HEK293T (cell line): ENCODE measurements around the gene KIAA1217.

Source experiments
- ARNT ChIP-seq: fragments of 450-650 bp; IDR thresholded peaks from 2 replicates; pipeline ENCODE4 v1.6.1; 2017; ENCODE audit warnings: mild to moderate bottlenecking
- CTBP1 ChIP-seq: fragments of 450-650 bp; IDR thresholded peaks from 2 replicates; pipeline ENCODE4 v1.6.1; 2016; ENCODE audit warnings: borderline replicate concordance
- ELF4 ChIP-seq: fragments of 450-650 bp; IDR thresholded peaks from 2 replicates; pipeline ENCODE4 v1.6.1; 2017; ENCODE audit warnings: antibody characterized with exemption
- FOXA1 ChIP-seq: fragments of 450-650 bp; IDR thresholded peaks from 2 replicates; pipeline ENCODE4 v1.6.1; 2016; ENCODE audit warnings: mild to moderate bottlenecking
- FOXK2 ChIP-seq: fragments of 450-650 bp; IDR thresholded peaks from 2 replicates; pipeline ENCODE4 v1.6.1; 2016; ENCODE audit warnings: mild to moderate bottlenecking
- FOXM1 ChIP-seq: fragments of 450-650 bp; IDR thresholded peaks from 2 replicates; pipeline ENCODE4 v1.6.1; 2017; ENCODE audit warnings: mild to moderate bottlenecking, borderline replicate concordance
- HDGF ChIP-seq: fragments of 450-650 bp; IDR thresholded peaks from 2 replicates; pipeline ENCODE4 v1.6.1; 2017; ENCODE audit warnings: antibody characterized with exemption, borderline replicate concordance
- LEF1 ChIP-seq: fragments of 450-650 bp; IDR thresholded peaks from 2 replicates; pipeline ENCODE4 v1.6.1; 2017; ENCODE audit warnings: mild to moderate bottlenecking, borderline replicate concordance
- NFRKB ChIP-seq: fragments of 450-650 bp; IDR thresholded peaks from 2 replicates; pipeline ENCODE4 v1.6.1; 2016; ENCODE audit warnings: mild to moderate bottlenecking, moderate library complexity
- SP1 ChIP-seq: fragments of 450-650 bp; IDR thresholded peaks from 2 replicates; pipeline ENCODE4 v1.6.1; 2017
- SUZ12 ChIP-seq: fragments of 450-650 bp; IDR thresholded peaks from 2 replicates; pipeline ENCODE4 v1.6.1; 2016; ENCODE audit warnings: mild to moderate bottlenecking
- TARDBP ChIP-seq: fragments of 450-650 bp; IDR thresholded peaks from 2 replicates; pipeline ENCODE4 v1.6.1; 2016
- ZNF384 ChIP-seq: fragments of 450-650 bp; IDR thresholded peaks from 2 replicates; pipeline ENCODE4 v1.6.1; 2016
- TF ChIP-seq, protein P1 (sequence below): fragments of 450-650 bp; IDR thresholded peaks from 2 replicates; pipeline ENCODE4 v1.6.1; 2016

DNA sequence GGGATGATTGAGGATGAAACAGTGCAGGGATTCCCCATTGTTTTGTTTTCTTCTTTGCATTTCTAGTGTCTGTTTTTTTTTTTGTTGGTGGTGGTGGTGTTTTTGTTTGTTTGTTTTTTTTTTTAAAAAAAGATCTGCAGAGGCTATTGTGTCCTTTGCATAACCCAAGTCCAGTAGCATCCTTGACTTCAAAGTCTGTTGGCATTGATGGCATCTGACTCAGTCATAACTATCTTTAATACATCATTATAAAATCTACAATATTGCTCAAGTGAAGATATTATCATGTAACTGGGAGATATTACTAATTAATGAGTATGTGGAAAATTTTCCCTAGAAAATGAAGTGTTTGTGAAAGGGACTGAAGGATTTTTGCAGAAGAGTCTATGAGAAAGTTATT is 70.2 kb downstream of the KIAA1217 start:
- TF ChIP-seq SP1: no peak
- TF ChIP-seq FOXM1: no peak
- no peak for TF ChIP-seq HDGF
- no peak for TF ChIP-seq ZNF384
- no peak for TF ChIP-seq ARNT
- TF ChIP-seq NFRKB: no peak
- TF ChIP-seq CTBP1: no peak
- no peak for TF ChIP-seq FOXA1
- TF ChIP-seq TARDBP: no peak
- TF ChIP-seq ELF4: no peak
- no peak for TF ChIP-seq FOXK2
- TF ChIP-seq LEF1: no peak
- no peak for TF ChIP-seq SUZ12
- TF ChIP-seq, protein P1, sequence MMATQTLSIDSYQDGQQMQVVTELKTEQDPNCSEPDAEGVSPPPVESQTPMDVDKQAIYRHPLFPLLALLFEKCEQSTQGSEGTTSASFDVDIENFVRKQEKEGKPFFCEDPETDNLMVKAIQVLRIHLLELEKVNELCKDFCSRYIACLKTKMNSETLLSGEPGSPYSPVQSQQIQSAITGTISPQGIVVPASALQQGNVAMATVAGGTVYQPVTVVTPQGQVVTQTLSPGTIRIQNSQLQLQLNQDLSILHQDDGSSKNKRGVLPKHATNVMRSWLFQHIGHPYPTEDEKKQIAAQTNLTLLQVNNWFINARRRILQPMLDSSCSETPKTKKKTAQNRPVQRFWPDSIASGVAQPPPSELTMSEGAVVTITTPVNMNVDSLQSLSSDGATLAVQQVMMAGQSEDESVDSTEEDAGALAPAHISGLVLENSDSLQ: no peak
